OCI-LY7 (cell line): ENCODE measurements around the gene ZFYVE28. TPM values are rescaled to one million over a fixed set of nuclear protein-coding genes. Genes with fewer than 3 reads are reported as not detected.

Experiments
- BruUV-seq: library from RNA; stranded (reverse); fragments of 400-500 nt; replicated peaks from 2 replicates; lab custom pipeline; 2021; lab: Mats Ljungman, UMichigan
- CTCF ChIA-PET: fragments of 300-600 bp; sonication (Branson Sonifier 250); formaldehyde crosslinking; loops from one replicate; lab custom pipeline; 2022; ENCODE audit warnings: antibody characterized with exemption; ENCODE audit not compliant: unreplicated experiment; lab: Charles Lee
- POLR2A ChIA-PET: fragments of 300-600 bp; sonication (Branson Sonifier 250); formaldehyde crosslinking; loops from one replicate; lab custom pipeline; 2022; ENCODE audit warnings: antibody characterized with exemption; lab: Charles Lee
- DNase-seq: peaks from one replicate; pipeline ENCODE4 v3.0.0-alpha.2; 2015; ENCODE audit warnings: low spot score
- H2AFZ ChIP-seq: fragments of 200-600 bp; sonication (generic), shearing (Covaris generic); 2 replicates; pipeline ENCODE4 v1.6.1; 2014; ENCODE audit warnings: mild to moderate bottlenecking, antibody characterized with exemption, low read length, moderate library complexity
- H3K27ac ChIP-seq: fragments of 200-600 bp; sonication (generic); 2 replicates; pipeline ENCODE4 v1.5.1; 2014; ENCODE audit warnings: mixed run types, low read depth, mild to moderate bottlenecking, moderate library complexity, low read length, inconsistent platforms; ENCODE audit not compliant: poor library complexity, severe bottlenecking
- H3K36me3 ChIP-seq: fragments of 200-600 bp; sonication (generic); 2 replicates; pipeline ENCODE4 v1.6.1; 2014; ENCODE audit warnings: mild to moderate bottlenecking, antibody characterized with exemption, low read length, moderate library complexity, mixed read lengths; ENCODE audit not compliant: insufficient read depth
- H3K4me1 ChIP-seq: fragments of 200-600 bp; sonication (generic); 2 replicates; pipeline ENCODE4 v1.5.1; 2014; ENCODE audit warnings: mild to moderate bottlenecking, low read length; ENCODE audit not compliant: insufficient read depth, poor library complexity, severe bottlenecking
- H3K4me2 ChIP-seq: fragments of 200-600 bp; sonication (generic); 2 replicates; pipeline ENCODE4 v1.6.1; 2014; ENCODE audit warnings: mild to moderate bottlenecking, low read length
- H3K4me3 ChIP-seq: fragments of 200-600 bp; sonication (generic); 2 replicates; pipeline ENCODE4 v1.5.1; 2014; ENCODE audit warnings: mild to moderate bottlenecking, low read depth, low read length; ENCODE audit not compliant: poor library complexity, severe bottlenecking
- H3K79me2 ChIP-seq: fragments of 200-600 bp; sonication (generic); 2 replicates; pipeline ENCODE4 v1.6.1; 2016; ENCODE audit warnings: low read depth, mild to moderate bottlenecking, low read length, moderate library complexity, mixed read lengths; ENCODE audit not compliant: insufficient read depth
- H3K9me2 ChIP-seq: fragments of 200-600 bp; sonication (generic); 2 replicates; pipeline ENCODE4 v1.6.1; 2016; ENCODE audit warnings: mild to moderate bottlenecking, low read length, mixed read lengths; ENCODE audit not compliant: insufficient read depth
- H3K9me3 ChIP-seq: fragments of 200-600 bp; sonication (generic); 2 replicates; pipeline ENCODE4 v1.6.1; 2014; ENCODE audit warnings: mild to moderate bottlenecking, mixed run types, low read length, mixed read lengths
- H4K20me1 ChIP-seq: fragments of 200-600 bp; sonication (generic); 2 replicates; pipeline ENCODE4 v1.6.1; 2014; ENCODE audit warnings: mild to moderate bottlenecking, antibody characterized with exemption, low read length, moderate library complexity, mixed read lengths; ENCODE audit not compliant: insufficient read depth
- CTCF ChIP-seq: fragments of 200-600 bp; sonication (generic); conservative IDR thresholded peaks from 2 replicates; pipeline ENCODE4 v1.5.1; 2014; ENCODE audit warnings: mild to moderate bottlenecking, antibody characterized with exemption, low read length, moderate library complexity, mixed read lengths
- EZH2phosphoT487 ChIP-seq: fragments of 200-600 bp; sonication (generic); IDR thresholded peaks from 2 replicates; pipeline ENCODE4 v1.6.1; 2018; ENCODE audit warnings: low read depth, borderline replicate concordance, mild to moderate bottlenecking, mixed run types, antibody characterized with exemption, low read length, moderate library complexity, mixed read lengths
- intact Hi-C: fragments of 100-400 bp; cut with micrococcal nuclease; formaldehyde crosslinking; loops from one replicate; pipeline ENCODE4 v1.10.0; 2022; ENCODE audit not compliant: unreplicated experiment
- total RNA-seq, 2 experiments: library from RNA; depleted of rRNA in 1 of 2; stranded (reverse); fragments of >200 nt in 1 of 2; shearing (Covaris generic) in 1 of 2; gene quantifications; 2 replicates each; pipeline ENCODE4 v1.2.3, GENCODE V29; 2014 to 2022

The ZFYVE28 gene
- total RNA-seq, 2 experiments from 2014 or later = 0.32 TPM; not detected in 1

GRCh38 chr4:2267320-2267811 lies 151.1 kb downstream of the ZFYVE28 start:
- DNase-seq = no peak
- no TSS peak for BruUV-seq
- Histone ChIP-seq H3K4me3 (no peak overlapping the region), H3K9me2 (no peaks in the 10 kb centered on the region), H3K79me2 (no peaks in the 10 kb centered on the region), H3K36me3 (no peaks in the 10 kb centered on the region), H3K4me2 (no peak overlapping the region), H3K27ac (no peak overlapping the region), H3K4me1 (peaks cover 17% of the 10 kb centered on the region), H3K9me3 (no peaks in the 10 kb centered on the region), H4K20me1 (no peaks in the 10 kb centered on the region), H2AFZ (no peak overlapping the region)
- POLR2A ChIA-PET = no interaction called here
- intact Hi-C loops = no loop called here
- CTCF ChIA-PET = no interaction called here
- TF ChIP-seq CTCF = no peak
- TF ChIP-seq EZH2phosphoT487 = no peak

GRCh38 chr4:2266821-2267220 lies 151.6 kb downstream of the ZFYVE28 start:
- DNase-seq = no peak
- BruUV-seq = no TSS peak
- CTCF ChIA-PET = no interaction called here
- no peaks in the 10 kb centered on the region for H3K36me3 ChIP-seq
- no peak overlapping the region for H3K4me2 ChIP-seq
- POLR2A ChIA-PET = no interaction called here
- H3K4me3 ChIP-seq = no peak overlapping the region
- H2AFZ ChIP-seq = no peak overlapping the region
- H3K4me1 ChIP-seq = peaks cover 17% of the 10 kb centered on the region
- no peak for TF ChIP-seq CTCF
- no peak for TF ChIP-seq EZH2phosphoT487
- H3K9me3 ChIP-seq = no peaks in the 10 kb centered on the region
- no peaks in the 10 kb centered on the region for H3K79me2 ChIP-seq
- intact Hi-C loops = no loop called here
- no peaks in the 10 kb centered on the region for H4K20me1 ChIP-seq
- H3K27ac ChIP-seq = no peak overlapping the region
- H3K9me2 ChIP-seq = no peaks in the 10 kb centered on the region

GRCh38 chr4:2266181-2266580 lies 152.3 kb downstream of the ZFYVE28 start:
- H3K9me3 ChIP-seq = no peaks in the 10 kb centered on the region
- no peak for DNase-seq
- TF ChIP-seq EZH2phosphoT487 = no peak
- TF ChIP-seq CTCF = no peak
- no TSS peak for BruUV-seq
- ChIA-PET POLR2A (no interaction called here), CTCF (no interaction called here)
- H3K9me2 ChIP-seq = no peaks in the 10 kb centered on the region
- no peak overlapping the region for H2AFZ ChIP-seq
- peaks cover 17% of the 10 kb centered on the region for H3K4me1 ChIP-seq
- intact Hi-C loops = no loop called here
- H3K36me3 ChIP-seq = no peaks in the 10 kb centered on the region
- H4K20me1 ChIP-seq = no peaks in the 10 kb centered on the region
- no peak overlapping the region for H3K4me2 ChIP-seq
- H3K27ac ChIP-seq = no peak overlapping the region
- H3K79me2 ChIP-seq = no peaks in the 10 kb centered on the region
- no peak overlapping the region for H3K4me3 ChIP-seq
